ENCODE measurements around the gene TSPYL6.

Gene TSPYL6

GRCh38 chr2:54275541-54275940 lies 19.5 kb upstream of the TSPYL6 start:
- no peak overlapping the region for H3K4me2 ChIP-seq (ENCODE audit: low read length)
- H3K36me3 ChIP-seq (ENCODE audit: control insufficient read depth, low read length) = no peaks in the 10 kb centered on the region
- H3F3A ChIP-seq (ENCODE audit: control insufficient read depth, insufficient read depth) = no peaks in the 10 kb centered on the region
- TF ChIP-seq CTCF (IDR thresholded peaks at IDR 0.05; ENCODE audit: low read depth, low read length, poor library complexity, severe bottlenecking) = no peak
- TF ChIP-seq EZH2phosphoT487 (IDR thresholded peaks at IDR 0.05; ENCODE audit: borderline replicate concordance, low read length) = no peak
- no peak overlapping the region for H3K27ac ChIP-seq (ENCODE audit: low read depth, low read length)
- H3K4me1 ChIP-seq (ENCODE audit: control insufficient read depth, low read length) = peaks cover 16% of the 10 kb centered on the region
- no peaks in the 10 kb centered on the region for H3K9me3 ChIP-seq (ENCODE audit: control insufficient read depth, insufficient read depth, low read length)
- H4K20me1 ChIP-seq (ENCODE audit: control insufficient read depth, insufficient read depth, low read depth, low read length) = no peaks in the 10 kb centered on the region
- H3K79me2 ChIP-seq (ENCODE audit: control insufficient read depth, low read length) = no peaks in the 10 kb centered on the region
- no peaks in the 10 kb centered on the region for H3K9me2 ChIP-seq (replicated peaks; ENCODE audit: control insufficient read depth, low read length)
- H3K27me3 ChIP-seq (ENCODE audit: control insufficient read depth, low read length) = no peaks in the 10 kb centered on the region
- no peak overlapping the region for H3K4me3 ChIP-seq (ENCODE audit: low read length)

GRCh38 chr2:54274781-54275242 lies 18.8 kb upstream of the TSPYL6 start:
- H3K4me1 ChIP-seq (ENCODE audit: control insufficient read depth, low read length) = peaks cover 16% of the 10 kb centered on the region
- H3K4me3 ChIP-seq (ENCODE audit: low read length) = no peak overlapping the region
- H3K4me2 ChIP-seq (ENCODE audit: low read length) = no peak overlapping the region

DNA sequence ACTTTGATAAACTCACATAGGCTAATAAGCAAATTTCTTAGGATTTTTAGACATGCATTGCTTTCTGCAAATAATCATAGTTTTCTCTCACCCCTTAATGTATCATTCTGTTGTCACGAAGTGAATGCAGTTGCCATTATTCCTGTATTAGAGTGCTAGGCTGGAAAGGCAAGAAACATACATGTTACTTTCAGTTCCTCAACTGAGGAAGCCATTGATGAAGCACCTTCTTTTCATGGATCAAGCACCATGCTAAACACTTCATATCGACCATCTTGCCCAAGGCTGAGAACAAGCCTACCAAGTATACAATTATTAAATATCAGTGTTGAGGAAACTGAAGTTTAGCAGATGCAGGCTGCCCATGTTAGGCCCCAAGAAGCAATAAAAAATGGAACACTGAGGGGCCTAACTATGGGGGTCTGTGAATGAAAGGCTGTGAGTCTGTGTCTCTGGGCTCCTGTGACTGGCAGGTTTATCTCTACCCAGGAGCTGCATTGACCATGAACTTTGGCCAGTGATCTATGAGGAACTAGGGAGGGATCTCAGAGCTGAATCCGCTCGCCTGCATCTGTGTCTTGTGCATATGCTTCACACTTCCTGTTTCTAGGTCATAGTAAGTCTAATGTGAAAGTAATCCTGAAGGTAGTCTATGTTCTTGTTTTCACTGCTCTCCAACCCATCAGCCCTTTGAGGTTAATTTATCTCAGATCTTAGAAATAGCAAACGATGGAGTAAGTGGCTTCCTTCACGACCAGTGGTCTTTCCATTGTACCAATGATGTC lies 16.0 kb upstream of the TSPYL6 start:
- TF ChIP-seq CTCF (IDR thresholded peaks at IDR 0.05; ENCODE audit: low read depth, low read length, poor library complexity, severe bottlenecking) = no peak
- H3K4me3 ChIP-seq (ENCODE audit: low read length) = no peak overlapping the region
- no peak overlapping the region for H3K27ac ChIP-seq (ENCODE audit: low read depth, low read length)
- H4K20me1 ChIP-seq (ENCODE audit: control insufficient read depth, insufficient read depth, low read depth, low read length) = no peaks in the 10 kb centered on the region
- no peaks in the 10 kb centered on the region for H3K79me2 ChIP-seq (ENCODE audit: control insufficient read depth, low read length)
- H3F3A ChIP-seq (ENCODE audit: control insufficient read depth, insufficient read depth) = no peaks in the 10 kb centered on the region
- H3K27me3 ChIP-seq (ENCODE audit: control insufficient read depth, low read length) = no peaks in the 10 kb centered on the region
- H3K36me3 ChIP-seq (ENCODE audit: control insufficient read depth, low read length) = no peaks in the 10 kb centered on the region
- H3K9me3 ChIP-seq (ENCODE audit: control insufficient read depth, insufficient read depth, low read length) = no peaks in the 10 kb centered on the region
- H3K4me2 ChIP-seq (ENCODE audit: low read length) = peak overlapping the region; percentile 27; the same call in 1 of the 2 replicates
- peaks cover 16% of the 10 kb centered on the region for H3K4me1 ChIP-seq (ENCODE audit: control insufficient read depth, low read length)
- no peaks in the 10 kb centered on the region for H3K9me2 ChIP-seq (replicated peaks; ENCODE audit: control insufficient read depth, low read length)

More at GRCh38 chr2:54274781-54275242, 18.8 kb upstream of the TSPYL6 start:
- no peaks in the 10 kb centered on the region for H3K79me2 ChIP-seq (ENCODE audit: control insufficient read depth, low read length)
- no peaks in the 10 kb centered on the region for H4K20me1 ChIP-seq (ENCODE audit: control insufficient read depth, insufficient read depth, low read depth, low read length)
- no peak for TF ChIP-seq EZH2phosphoT487 (IDR thresholded peaks at IDR 0.05; ENCODE audit: borderline replicate concordance, low read length)
- TF ChIP-seq CTCF (IDR thresholded peaks at IDR 0.05; ENCODE audit: low read depth, low read length, poor library complexity, severe bottlenecking) = no peak
- no peaks in the 10 kb centered on the region for H3F3A ChIP-seq (ENCODE audit: control insufficient read depth, insufficient read depth)
- no peaks in the 10 kb centered on the region for H3K27me3 ChIP-seq (ENCODE audit: control insufficient read depth, low read length)
- H3K36me3 ChIP-seq (ENCODE audit: control insufficient read depth, low read length) = no peaks in the 10 kb centered on the region
- H3K9me3 ChIP-seq (ENCODE audit: control insufficient read depth, insufficient read depth, low read length) = no peaks in the 10 kb centered on the region
- H3K27ac ChIP-seq (ENCODE audit: low read depth, low read length) = no peak overlapping the region
- H3K9me2 ChIP-seq (replicated peaks; ENCODE audit: control insufficient read depth, low read length) = no peaks in the 10 kb centered on the region
